Measurements from ENCODE around the gene KRT37.
"Not testable (repeated sequence)": the region's sequence is repeated elsewhere in the genome, so short reads cannot be mapped to it uniquely, and the experiment has no call there.

Gene KRT37

GRCh38 chr17:41403404-41404023, 20.9 kb downstream of the KRT37 start:
- DNase-seq = no peak

DNA sequence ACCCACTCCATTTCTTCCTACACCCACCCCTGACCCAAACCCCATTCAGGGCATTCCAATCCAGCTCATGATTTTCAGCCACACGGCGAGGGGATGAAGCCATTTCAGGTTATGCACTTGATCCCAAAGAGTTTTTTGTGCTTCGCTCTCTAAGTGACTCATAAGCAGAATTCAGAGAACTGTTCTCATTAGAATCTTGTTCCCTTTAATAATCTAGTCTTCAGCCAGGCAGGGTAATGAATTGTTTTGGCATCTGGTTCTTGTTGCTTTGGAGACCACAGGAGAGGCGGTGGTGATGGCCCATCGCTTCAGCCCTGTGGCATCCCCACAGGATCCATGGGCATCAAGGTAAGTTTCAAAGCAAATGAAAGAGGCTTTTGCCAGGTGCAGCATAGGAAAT, 22.2 kb downstream of the KRT37 start:
- no peak for DNase-seq

DNA sequence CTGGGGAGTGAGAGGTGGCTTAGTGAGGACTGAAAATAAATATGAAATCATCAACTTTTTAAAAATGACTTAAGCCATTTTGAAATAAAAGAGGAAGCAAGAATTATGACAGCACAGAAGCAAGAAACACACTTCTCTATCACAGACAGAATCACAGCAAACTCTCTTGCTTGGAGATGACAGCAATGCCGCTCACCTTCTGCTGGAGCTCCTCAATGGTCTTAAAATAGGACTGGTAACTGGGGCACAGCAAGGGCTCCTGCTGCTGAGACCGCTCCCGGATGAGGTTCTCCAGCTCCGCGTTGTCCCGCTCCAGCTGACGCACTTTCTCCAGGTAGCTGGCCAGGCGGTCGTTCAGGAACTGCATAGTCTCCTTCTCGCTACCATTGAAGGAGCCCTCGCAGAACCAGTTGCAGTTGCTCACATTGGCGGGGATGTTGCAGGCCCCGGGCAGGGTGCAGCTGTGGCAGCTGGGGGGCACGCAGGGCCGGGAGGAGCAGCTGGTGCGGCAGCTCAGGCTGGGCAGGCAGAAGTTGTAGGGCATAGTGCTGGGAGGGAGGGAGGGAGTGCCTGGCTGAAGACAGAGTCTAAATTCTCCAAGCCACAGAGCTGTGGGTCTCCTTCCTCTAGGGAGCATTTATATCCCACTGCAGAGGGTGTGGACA, 27.3 kb downstream of the KRT37 start, which contains the start of gene KRT31:
Gene KRT31, minus strand, starts transcription at position 613 of the 665 bp plus-strand sequence. Its CDS starts 69 bp downstream, at position 544.
- no peak for DNase-seq

- no peak for DNase-seq
These were observed 28.0 kb downstream of the KRT37 start for GRCh38 chr17:41396340-41396739.

DNA sequence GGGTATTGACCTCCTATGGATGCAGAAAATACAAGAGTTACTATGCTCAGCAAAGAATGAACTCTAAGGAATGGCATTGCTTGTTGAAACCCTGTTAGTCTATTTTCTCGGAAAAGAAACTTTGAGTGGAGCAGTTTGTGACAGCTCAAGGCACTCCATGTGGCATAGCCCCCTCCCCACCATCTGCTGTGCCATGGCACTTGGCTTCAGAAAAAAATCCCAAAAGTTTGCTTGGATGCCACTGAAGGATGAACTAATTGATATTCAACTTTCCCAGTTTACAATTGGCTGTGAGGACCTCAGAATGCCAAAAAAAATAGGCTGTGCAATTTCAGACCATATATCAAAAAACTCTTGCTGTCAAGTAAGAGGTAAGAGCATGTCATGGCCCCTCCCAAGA, 28.8 kb downstream of the KRT37 start:
- DNase-seq = no peak

- DNase-seq = not testable (repeated sequence)
These were observed 29.3 kb downstream of the KRT37 start for GRCh38 chr17:41395044-41395443.

DNA sequence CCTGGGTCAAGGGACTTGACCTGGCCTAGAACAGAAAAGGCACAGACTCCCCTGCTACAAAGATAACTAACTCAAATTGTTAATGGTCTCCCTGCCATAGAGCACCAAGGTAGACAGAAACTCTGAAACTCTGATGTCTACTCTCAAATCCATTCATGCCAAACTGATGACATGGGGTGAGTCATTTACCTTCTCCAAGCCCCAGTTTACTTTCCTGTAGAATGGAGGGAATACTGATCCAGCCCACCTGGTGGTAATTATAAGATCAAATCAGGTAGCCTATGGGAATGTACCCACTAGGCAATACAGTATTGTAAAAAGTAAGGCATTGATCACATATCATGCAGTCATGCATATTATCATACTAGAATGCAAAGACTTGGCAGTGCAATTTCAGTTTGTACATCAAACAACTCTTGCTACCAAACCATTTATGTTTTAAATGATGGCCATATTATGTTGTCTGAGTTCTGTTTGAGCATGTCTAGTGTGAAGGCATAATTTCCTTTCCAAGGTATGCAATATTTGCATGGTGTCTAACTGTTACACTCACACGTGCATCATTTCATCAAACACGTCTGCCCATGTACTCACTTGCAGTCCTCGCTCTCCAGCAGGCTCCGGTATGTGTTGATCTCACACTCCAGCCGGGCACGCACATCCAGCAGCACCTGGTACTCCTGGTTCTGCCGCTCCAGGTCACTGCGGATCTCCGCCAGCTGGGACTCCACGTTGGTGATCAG, 30.0 kb downstream of the KRT37 start:
- DNase-seq = no peak

DNA sequence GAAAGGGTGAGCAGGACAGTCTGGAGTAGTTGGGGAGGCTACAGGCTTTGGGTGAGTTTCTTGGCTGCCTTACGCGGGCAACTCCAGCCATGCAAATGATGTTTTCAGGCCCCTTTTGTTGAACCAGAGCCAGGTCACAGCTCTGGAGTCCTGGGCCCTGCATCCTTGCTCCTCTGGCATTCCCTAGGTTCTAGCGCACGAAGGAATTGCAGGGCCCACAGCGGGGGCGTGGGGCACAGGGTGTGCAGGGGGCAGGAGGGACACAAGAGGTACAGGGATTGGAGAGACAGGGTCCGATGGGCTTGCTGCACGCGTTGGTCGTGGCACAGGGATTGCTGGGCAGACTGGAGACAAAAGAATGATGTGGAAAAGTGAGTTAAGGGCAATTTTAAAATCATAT, 30.6 kb downstream of the KRT37 start:
- no peak for DNase-seq

GRCh38 chr17:41393294-41393693, 31.1 kb downstream of the KRT37 start:
- DNase-seq = no peak

DNA sequence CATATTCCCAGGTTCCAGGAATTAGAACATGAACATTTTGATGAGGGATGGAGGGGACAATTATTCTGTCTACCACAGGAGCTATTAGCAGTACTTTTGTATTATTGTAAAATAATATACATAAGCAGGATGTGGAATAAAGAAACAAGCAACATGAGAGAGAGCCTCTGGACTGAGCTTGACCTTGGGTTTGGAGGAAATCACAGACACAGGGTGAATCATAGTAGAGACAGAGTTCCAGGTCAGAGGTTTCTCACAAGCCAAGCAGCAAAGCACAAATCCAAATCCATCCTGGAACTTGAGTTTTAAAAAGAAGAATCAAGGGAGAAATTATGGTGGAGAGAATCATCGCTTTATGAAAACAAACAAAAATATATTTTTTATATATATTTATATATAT, 32.1 kb downstream of the KRT37 start:
- no peak for DNase-seq

- no peak for DNase-seq
These were observed 32.9 kb downstream of the KRT37 start for GRCh38 chr17:41391535-41391934.

GRCh38 chr17:41390411-41390938, 33.9 kb downstream of the KRT37 start:
- no peak for DNase-seq

DNA sequence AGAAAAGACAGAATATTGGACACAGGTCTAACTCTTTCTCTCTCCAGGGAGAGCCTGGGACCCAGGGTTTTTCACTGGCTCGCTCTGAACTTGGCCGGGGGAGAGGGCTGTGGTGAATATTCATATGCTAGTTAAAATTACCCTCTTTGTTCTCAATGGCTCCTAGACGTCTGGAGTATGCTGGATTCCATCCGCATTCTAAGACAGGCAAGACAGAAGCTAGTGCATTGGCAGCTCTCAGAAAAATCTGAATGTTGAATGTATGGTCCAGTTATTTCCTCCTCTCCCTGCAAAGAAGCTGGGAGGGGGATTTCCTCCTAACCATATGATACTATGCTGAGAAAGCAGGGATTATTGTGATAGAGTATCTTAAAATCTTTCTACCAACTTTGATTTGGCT, 36.7 kb downstream of the KRT37 start:
- no peak for DNase-seq

GRCh38 chr17:41386227-41386626, 38.2 kb downstream of the KRT37 start:
- DNase-seq = no peak

DNA sequence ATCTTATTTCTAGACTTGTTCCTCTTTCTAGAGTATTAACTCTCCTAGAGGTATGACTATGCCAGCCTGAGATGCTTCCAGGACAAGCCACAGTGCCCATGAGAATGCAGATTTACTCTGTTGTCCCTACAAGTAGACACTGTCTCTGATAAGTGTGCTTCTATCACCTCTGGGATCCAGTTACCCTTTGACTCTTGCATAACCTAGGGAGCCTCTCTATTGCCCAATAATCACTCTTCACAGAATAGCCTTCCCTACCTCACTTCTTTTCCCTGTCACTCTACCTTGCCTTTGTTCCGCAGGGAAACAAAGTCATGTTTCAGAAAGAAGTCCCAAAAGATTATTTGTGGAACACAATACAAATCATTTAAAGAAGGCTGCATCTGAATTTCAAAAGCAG, 40.7 kb downstream of the KRT37 start:
- DNase-seq = no peak

DNA sequence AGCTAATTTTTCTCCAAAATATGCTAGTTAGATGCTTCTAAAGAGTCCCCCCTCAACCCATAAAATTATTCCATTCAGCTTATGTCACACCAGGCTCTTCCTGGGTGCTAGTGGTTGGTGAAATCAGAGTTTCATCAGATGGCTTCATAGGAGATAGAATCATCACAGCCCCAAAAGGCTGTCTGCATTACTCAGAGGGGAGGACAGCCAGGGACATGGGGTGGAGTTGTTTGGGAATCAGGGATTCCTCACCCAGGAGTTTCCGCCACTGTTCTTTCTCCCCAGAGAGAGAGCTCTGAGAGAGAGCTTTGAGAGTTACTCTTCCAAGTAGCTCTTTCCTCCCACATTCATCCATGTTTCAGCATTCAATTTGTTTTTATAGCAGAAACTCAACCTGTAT, 42.0 kb downstream of the KRT37 start:
- DNase-seq = no peak

GRCh38 chr17:41381943-41382342, 42.4 kb downstream of the KRT37 start, which contains the start of gene KRT34:
KRT34 (minus strand) TSS chr17:41382306; CDS start chr17:41382246, 60 bp downstream.
- not testable (repeated sequence) for DNase-seq

- DNase-seq = not testable (repeated sequence)
These were observed 44.3 kb downstream of the KRT37 start for GRCh38 chr17:41380091-41380490.

DNA sequence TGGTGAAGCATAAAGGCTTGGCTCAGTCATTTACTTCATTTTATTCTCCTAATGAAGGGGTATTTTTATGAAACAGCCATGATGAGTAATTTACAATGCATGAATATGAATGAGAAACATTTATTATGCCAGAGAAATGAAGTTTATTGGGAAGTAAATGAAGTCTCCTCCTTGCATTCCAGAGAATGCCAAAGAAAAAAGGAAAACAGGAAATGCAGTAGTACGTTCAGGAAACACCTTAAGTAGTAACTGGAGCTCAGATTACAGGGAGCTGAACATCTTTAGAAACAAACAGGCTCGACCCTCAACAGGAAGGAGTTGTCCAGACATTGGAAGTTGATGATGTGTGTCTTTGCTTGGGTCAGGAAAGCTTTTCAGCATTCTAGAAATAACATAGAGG, 46.8 kb downstream of the KRT37 start:
- DNase-seq = no peak
